ENCODE data around the gene MACROH2A1.

DNA sequence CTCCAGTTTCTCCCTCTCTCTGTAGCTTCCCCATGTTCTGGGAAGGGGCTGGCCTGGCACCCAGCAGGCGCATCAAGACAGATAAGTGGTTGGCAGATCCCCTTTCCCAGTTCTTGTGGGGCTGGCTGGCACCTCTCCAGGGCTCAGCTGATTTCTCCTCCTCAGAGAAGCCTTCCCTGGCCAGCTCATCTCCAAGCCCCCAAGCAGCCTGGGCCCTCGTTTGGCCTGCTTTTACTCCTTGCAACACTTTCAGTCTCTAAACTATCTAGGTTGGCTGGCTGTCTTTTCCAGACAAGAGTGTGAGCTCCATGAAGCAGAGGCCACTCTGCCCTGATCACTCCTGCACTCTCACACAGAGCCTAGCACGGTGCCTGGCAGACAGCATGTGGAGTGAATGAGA is 13.5 kb downstream of the MACROH2A1 start:
- TF ChIP-seq, protein P1, sequence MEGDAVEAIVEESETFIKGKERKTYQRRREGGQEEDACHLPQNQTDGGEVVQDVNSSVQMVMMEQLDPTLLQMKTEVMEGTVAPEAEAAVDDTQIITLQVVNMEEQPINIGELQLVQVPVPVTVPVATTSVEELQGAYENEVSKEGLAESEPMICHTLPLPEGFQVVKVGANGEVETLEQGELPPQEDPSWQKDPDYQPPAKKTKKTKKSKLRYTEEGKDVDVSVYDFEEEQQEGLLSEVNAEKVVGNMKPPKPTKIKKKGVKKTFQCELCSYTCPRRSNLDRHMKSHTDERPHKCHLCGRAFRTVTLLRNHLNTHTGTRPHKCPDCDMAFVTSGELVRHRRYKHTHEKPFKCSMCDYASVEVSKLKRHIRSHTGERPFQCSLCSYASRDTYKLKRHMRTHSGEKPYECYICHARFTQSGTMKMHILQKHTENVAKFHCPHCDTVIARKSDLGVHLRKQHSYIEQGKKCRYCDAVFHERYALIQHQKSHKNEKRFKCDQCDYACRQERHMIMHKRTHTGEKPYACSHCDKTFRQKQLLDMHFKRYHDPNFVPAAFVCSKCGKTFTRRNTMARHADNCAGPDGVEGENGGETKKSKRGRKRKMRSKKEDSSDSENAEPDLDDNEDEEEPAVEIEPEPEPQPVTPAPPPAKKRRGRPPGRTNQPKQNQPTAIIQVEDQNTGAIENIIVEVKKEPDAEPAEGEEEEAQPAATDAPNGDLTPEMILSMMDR (IDR thresholded peaks at IDR 0.05): no peak
- TF ChIP-seq POLR2AphosphoS5 (IDR thresholded peaks at IDR 0.05) (no peak), POLR2A (IDR thresholded peaks at IDR 0.05) (no peak), EP300 (IDR thresholded peaks at IDR 0.05) (no peak)
